GM23338 (cell line): Measurements from ENCODE around the gene PIP.

ENCODE experiments used
- CREB1 ChIP-seq: fragments of 250-450 bp; sonication (Bioruptor Pico); IDR thresholded peaks from 2 replicates; pipeline ENCODE4 v1.5.0; 2020; ENCODE audit warnings: low read depth, mild to moderate bottlenecking, moderate library complexity
- CTCF ChIP-seq, 2 experiments: fragments of 200-600 bp in 1 of 2; sonication (generic) in 1 of 2; conservative IDR thresholded peaks; 2 replicates each; pipeline versions ENCODE4 v1.5.1 to v1.6.1; 2016 to 2017; ENCODE audit warnings: antibody characterized with exemption in 2 of 2, low read depth in 2 of 2, mild to moderate bottlenecking in 2 of 2, moderate library complexity in 1 of 2
- EZH2 ChIP-seq: fragments of 200-600 bp; sonication (generic); IDR thresholded peaks from one replicate; pipeline ENCODE4 v1.8.0; 2017; ENCODE audit warnings: antibody characterized with exemption, mild to moderate bottlenecking, low read depth; ENCODE audit not compliant: unreplicated experiment
- EZH2phosphoT487 ChIP-seq: fragments of 200-600 bp; sonication (generic); IDR thresholded peaks from one replicate; pipeline ENCODE4 v1.8.1; 2018; ENCODE audit warnings: antibody characterized with exemption; ENCODE audit not compliant: unreplicated experiment
- NANOG ChIP-seq: IDR thresholded peaks from 2 replicates; pipeline ENCODE4 v1.6.1; 2016; ENCODE audit warnings: antibody characterized with exemption, borderline replicate concordance
- POLR2AphosphoS5 ChIP-seq: IDR thresholded peaks from 2 replicates; pipeline ENCODE4 v1.6.1; 2016; ENCODE audit warnings: antibody characterized with exemption, low read depth

GRCh38 chr7:143129051-143129450 is 2.8 kb upstream of the PIP start:
- no peak for TF ChIP-seq POLR2AphosphoS5
- no peak for TF ChIP-seq CTCF (conservative IDR thresholded peaks at IDR 0.05; ENCODE audit: low read depth in 2 of 2)
- no peak for TF ChIP-seq NANOG
- no peak for TF ChIP-seq EZH2phosphoT487
- TF ChIP-seq CREB1 (CRISPR knock-in tag): no peak
- no peak for TF ChIP-seq EZH2
